Rectal smooth muscle tissue (tissue), 1 donor: ENCODE measurements around the gene LGALS7.
"Not testable (repeated sequence)": the region's sequence is repeated elsewhere in the genome, so short reads cannot be mapped to it uniquely, and the experiment has no call there.

ENCODE experiments used
- H3K27ac ChIP-seq: one replicate; pipeline ENCODE4 v1.7.0; 2013; ENCODE audit warnings: low read depth, low read length, inconsistent platforms
- H3K27me3 ChIP-seq: one replicate; pipeline ENCODE4 v1.7.0; 2013; ENCODE audit warnings: low read length; ENCODE audit not compliant: control insufficient read depth, insufficient read depth
- H3K36me3 ChIP-seq: one replicate; pipeline ENCODE4 v1.7.0; 2013; ENCODE audit warnings: low read length; ENCODE audit not compliant: control insufficient read depth, insufficient read depth
- H3K4me1 ChIP-seq: one replicate; pipeline ENCODE4 v1.7.0; 2013; ENCODE audit warnings: low read length; ENCODE audit not compliant: control insufficient read depth, insufficient read depth
- H3K4me3 ChIP-seq: one replicate; pipeline ENCODE4 v1.7.0; 2013; ENCODE audit warnings: low read length
- H3K9ac ChIP-seq: one replicate; pipeline ENCODE4 v1.7.0; 2013; ENCODE audit warnings: low read length

The LGALS7 gene

GRCh38 chr19:38760805-38761517 is 12.4 kb downstream of the LGALS7 start:
- not testable (repeated sequence) for H3K9ac ChIP-seq, H3K36me3 ChIP-seq, H3K4me3 ChIP-seq, H3K27ac ChIP-seq, H3K27me3 ChIP-seq, H3K4me1 ChIP-seq

- H3K27ac ChIP-seq = no peak overlapping the region
- no peak overlapping the region for H3K4me3 ChIP-seq
- H3K9ac ChIP-seq = no peak overlapping the region
- no peaks in the 10 kb centered on the region for H3K36me3 ChIP-seq
- no peaks in the 10 kb centered on the region for H3K4me1 ChIP-seq
- no peaks in the 10 kb centered on the region for H3K27me3 ChIP-seq
These were observed 13.7 kb downstream of the LGALS7 start for GRCh38 chr19:38759590-38760003.

- not testable (repeated sequence) for H3K27me3 ChIP-seq, H3K36me3 ChIP-seq, H3K4me3 ChIP-seq, H3K9ac ChIP-seq, H3K27ac ChIP-seq, H3K4me1 ChIP-seq
These were observed 19.1 kb downstream of the LGALS7 start for GRCh38 chr19:38754196-38754595.

GRCh38 chr19:38753783-38754182 is 19.5 kb downstream of the LGALS7 start:
- H3K4me1 ChIP-seq, H3K27ac ChIP-seq, H3K27me3 ChIP-seq, H3K36me3 ChIP-seq, H3K4me3 ChIP-seq, H3K9ac ChIP-seq: not testable (repeated sequence)

GRCh38 chr19:38745316-38745715 is 28.0 kb downstream of the LGALS7 start:
- H3K36me3 ChIP-seq = no peaks in the 10 kb centered on the region

DNA sequence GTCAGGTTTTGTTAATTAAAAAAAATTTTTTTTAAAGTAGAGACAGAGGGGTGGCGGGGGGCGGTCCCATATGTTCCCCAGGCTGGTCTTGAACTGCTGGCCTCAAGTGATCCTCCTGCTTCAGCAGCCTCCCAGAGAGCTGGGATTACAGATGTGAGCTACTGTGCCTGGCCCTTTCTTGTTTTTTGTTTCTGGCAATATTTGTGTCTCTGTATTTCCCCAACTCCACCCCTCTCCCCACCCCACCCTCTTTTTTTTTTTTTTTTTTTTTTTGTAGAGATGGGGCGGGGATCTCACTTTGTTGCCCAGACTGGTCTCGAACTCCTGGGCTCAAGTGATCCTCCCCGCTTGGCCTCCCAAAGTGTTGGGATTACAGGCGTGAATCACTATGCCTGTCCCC is 28.4 kb downstream of the LGALS7 start:
- Histone ChIP-seq H3K9ac (no peak overlapping the region), H3K27ac (no peak overlapping the region), H3K4me1 (no peaks in the 10 kb centered on the region), H3K4me3 (no peak overlapping the region), H3K36me3 (no peaks in the 10 kb centered on the region), H3K27me3 (no peaks in the 10 kb centered on the region)

More at GRCh38 chr19:38745316-38745715, 28.0 kb downstream of the LGALS7 start:
- Histone ChIP-seq H3K4me3 (no peak overlapping the region), H3K4me1 (no peaks in the 10 kb centered on the region), H3K27me3 (no peaks in the 10 kb centered on the region), H3K9ac (no peak overlapping the region), H3K27ac (no peak overlapping the region)

GRCh38 chr19:38744298-38744681 is 29.0 kb downstream of the LGALS7 start, which contains the start of gene CAPN12:
Gene CAPN12, minus strand, starts transcription at chr19:38744474. Its CDS starts 309 bp downstream, at chr19:38744165.
- H3K4me1 ChIP-seq = no peaks in the 10 kb centered on the region
- no peak within 1 kb of the TSS for H3K9ac ChIP-seq
- no peak within 1 kb of the TSS for H3K4me3 ChIP-seq
- H3K27ac ChIP-seq = no peak within 1 kb of the TSS
- no peaks in the 10 kb centered on the region for H3K27me3 ChIP-seq
- H3K36me3 ChIP-seq = no peaks in the 10 kb centered on the region

DNA sequence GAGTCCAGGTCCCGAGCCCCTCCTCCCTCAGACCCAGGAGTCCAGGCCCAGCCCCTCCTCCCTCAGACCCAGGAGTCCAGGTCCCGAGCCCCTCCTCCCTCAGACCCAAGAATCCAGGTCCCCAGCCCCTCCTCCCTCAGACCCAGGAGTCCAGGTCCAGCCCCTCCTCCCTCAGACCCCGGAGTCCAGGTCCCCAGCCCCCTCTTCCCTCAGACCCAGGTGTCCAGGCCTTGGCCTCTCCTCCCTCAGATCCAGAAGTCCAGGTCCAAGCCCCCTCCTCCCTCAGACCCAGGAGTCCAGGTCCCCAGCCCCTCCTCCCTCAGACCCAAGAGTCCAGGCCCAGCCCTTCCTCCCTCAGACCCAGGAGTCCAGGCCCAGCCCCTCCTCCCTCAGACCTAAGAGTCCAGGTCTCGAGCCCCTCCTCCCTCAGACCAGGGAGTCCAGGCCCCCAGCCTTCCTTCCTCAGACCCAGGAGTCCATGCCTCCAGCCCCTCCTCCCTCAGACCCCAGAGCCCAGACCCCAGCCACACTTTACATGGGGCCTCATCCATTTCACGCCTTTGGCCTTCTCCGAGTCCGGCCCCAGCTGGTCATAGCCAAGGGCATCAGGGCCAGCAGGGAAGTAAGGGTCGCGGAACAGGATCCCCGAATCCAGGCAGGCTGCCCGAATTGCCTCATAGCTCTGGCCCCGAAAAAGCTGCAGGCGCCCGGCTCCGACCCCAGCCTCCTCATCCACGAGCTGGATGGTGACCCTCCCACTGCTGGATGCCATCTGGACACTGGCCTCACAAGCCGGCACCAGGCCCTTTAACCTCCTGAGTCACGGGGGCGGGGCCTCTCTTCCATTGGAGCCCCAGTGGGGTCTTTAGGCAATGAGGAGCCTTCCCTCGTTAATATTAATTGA is 29.7 kb downstream of the LGALS7 start:
- Histone ChIP-seq H3K9ac (no peak overlapping the region), H3K27ac (no peak overlapping the region), H3K4me3 (no peak overlapping the region)

DNA sequence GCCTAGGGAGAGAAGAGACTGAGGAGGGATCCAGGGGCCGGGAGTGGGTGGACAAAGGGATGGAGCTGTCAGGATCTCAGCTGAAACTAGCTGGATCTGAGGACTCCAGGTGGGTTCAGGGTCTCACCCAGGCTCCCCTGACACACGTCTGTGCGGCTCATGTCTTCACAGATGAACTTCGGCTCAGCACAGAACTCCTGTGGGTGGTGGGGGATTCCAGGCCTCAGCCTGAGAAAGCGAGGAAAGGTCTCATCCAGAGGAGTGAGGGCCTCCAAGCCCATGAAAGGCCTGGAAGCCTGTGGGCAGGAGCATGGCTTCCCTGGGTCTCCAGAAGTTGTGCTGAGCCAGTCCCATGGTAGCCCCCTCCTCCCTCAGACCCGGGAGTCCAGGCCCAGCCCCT is 30.4 kb downstream of the LGALS7 start:
- no peak overlapping the region for H3K4me3 ChIP-seq
- H3K36me3 ChIP-seq = no peaks in the 10 kb centered on the region
- no peaks in the 10 kb centered on the region for H3K27me3 ChIP-seq
- no peak overlapping the region for H3K9ac ChIP-seq
- H3K4me1 ChIP-seq = no peaks in the 10 kb centered on the region
- H3K27ac ChIP-seq = no peak overlapping the region

More for the DNA sequence above, 29.7 kb downstream of the LGALS7 start:
- no peaks in the 10 kb centered on the region for H3K27me3 ChIP-seq
- H3K4me1 ChIP-seq = no peaks in the 10 kb centered on the region
- H3K36me3 ChIP-seq = no peaks in the 10 kb centered on the region

DNA sequence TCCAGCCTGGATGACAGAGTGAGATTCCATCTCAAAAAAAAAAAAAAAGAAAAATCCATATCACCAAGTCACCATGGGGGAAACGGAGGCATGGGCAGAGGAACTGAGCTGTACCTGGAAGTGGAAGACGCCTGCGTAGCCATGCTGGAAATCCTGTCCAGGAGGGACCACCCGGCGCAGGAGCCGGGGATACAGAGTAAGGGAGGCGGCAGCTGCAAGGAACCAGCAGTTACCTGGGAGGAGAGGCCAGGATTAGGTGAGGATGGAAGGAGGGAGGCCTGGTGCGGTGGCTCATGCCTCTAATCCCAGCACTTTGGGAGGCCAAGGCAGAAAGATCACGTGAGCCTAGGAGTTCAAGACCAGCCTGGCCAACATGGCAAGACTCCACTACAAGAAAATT is 31.0 kb downstream of the LGALS7 start:
- Histone ChIP-seq H3K4me1 (no peaks in the 10 kb centered on the region), H3K36me3 (no peaks in the 10 kb centered on the region), H3K27ac (no peak overlapping the region), H3K4me3 (no peak overlapping the region), H3K9ac (no peak overlapping the region), H3K27me3 (no peaks in the 10 kb centered on the region)

DNA sequence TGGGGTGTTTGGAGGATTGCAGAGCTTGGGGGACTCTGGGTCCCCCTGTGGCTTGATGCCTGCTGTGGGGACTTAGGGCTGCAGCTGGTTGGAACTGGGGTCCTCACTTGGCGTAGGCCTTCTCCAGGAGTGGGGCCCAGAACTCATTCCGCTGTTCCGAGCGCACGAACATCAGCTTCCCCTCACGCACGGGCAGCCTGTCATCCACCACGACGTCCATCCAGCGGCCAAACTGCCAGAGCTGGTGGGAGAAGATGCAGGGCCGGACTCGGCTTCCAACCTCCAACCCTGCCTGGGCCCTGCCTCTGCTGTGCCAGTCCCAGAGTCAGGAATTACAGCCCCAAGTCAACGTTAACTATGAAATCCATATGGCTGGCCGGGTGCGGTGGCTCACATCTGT is 31.6 kb downstream of the LGALS7 start:
- Histone ChIP-seq H3K27me3 (no peaks in the 10 kb centered on the region), H3K4me3 (no peak overlapping the region)

DNA sequence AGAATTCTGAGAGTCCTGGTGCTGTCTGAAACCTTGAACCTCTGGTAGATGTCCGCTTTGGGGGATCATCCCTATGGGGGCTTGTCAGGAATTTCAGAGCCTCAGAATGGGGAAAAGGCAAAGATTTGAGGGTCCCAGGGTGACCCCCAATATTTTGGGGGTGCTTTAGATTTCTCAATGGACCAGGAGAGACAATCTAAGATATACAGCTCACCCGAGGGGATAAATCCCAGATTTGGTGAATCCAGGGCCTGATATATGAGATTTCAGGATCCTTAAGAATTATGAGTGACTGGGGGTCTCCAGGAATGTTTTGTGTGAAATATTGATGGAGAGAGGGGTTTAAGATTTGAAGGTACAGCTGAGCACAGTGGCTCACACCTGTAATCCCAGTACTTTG is 32.4 kb downstream of the LGALS7 start:
- Histone ChIP-seq H3K4me3 (no peak overlapping the region), H3K27me3 (no peaks in the 10 kb centered on the region), H3K27ac (no peak overlapping the region), H3K4me1 (no peaks in the 10 kb centered on the region), H3K36me3 (no peaks in the 10 kb centered on the region), H3K9ac (no peak overlapping the region)

More for the DNA sequence above, 31.6 kb downstream of the LGALS7 start:
- Histone ChIP-seq H3K36me3 (no peaks in the 10 kb centered on the region), H3K27ac (no peak overlapping the region), H3K4me1 (no peaks in the 10 kb centered on the region), H3K9ac (no peak overlapping the region)
